Transverse colon (tissue), 3 donors: Measurements from ENCODE around the gene NOXO1.

Experiments
- CTCF ChIP-seq, 5 experiments: fragments of 200-600 bp in 3 of 5; fragments of 450-650 bp in 2 of 5; sonication (generic) in 3 of 5; IDR thresholded peaks; 1 replicate in 2 of 5; 2 replicates in 3 of 5; pipeline ENCODE4 v1.5.1; 2016 to 2017; ENCODE audit warnings: antibody characterized with exemption in 5 of 5, inconsistent platforms in 3 of 5, mild to moderate bottlenecking in 2 of 5, moderate library complexity in 1 of 5
- POLR2A ChIP-seq: fragments of 450-650 bp; IDR thresholded peaks from one replicate; pipeline ENCODE4 v1.6.1; 2016; ENCODE audit warnings: antibody characterized with exemption, mild to moderate bottlenecking, moderate library complexity

GRCh38 chr16:1990101-1990350, 8.8 kb upstream of the NOXO1 start:
- TF ChIP-seq CTCF (IDR thresholded peaks at IDR 0.05): no peak
- no peak for TF ChIP-seq POLR2A
